Measurements from ENCODE around the gene MAMSTR. TPM values are rescaled to one million over a fixed set of nuclear protein-coding genes. Genes with fewer than 3 reads are reported as not detected.
A peak's percentile ranks its signal among the peaks of the same experiment; 100 is the strongest.

MAMSTR gene
- total RNA-seq, 1 donor from 2014 or later = 0.41 TPM

DNA sequence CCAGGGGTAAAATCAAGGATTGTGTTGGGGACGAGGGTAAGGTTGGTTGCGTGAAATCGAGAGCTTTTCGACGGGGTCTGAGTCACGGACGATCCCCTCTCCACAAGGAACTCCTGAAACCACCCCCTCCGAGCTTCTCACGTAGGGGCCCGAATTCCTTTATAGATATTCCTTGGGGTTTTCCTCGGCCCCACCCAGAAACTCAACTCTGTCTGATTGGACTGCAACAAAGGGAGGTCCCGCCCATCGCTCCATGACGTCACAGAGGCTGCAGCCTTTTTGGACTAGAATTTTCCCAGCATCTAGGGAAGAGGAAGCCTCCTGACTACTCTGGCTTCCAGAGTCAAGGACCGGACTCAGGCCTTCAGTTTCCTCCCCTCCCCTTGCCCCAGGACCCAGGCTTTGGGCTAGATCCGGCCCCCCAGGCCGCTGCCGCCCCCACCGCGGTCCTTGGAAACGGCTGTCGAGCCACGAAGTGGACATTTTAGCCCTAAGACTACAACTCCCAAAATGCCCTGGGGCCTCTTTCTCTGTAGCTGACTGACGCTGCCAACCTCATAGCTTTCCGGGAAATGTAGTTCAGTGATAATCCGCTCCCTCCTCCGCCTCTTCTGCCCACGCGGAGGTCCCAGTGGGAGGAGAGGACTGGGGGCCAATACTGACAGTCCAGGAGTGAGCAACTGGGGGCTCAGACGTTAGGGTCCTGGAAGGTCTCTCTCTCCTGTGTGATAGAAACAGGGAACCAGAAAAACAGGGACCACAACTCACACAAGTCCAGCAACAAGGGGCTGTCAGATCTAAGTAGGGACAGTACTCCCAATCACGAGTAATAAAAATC, 27.4 kb upstream of the MAMSTR start, which contains the start of gene IZUMO1:
Gene IZUMO1 (minus strand): TSS at position 172 of the 838 bp plus-strand sequence. CDS start 1,050 bp downstream, outside the sequence.
- FAIRE-seq (no peak), DNase-seq (ENCODE audit: low spot score in 2 of 2) (peak; percentile 81 to 82)

DNA sequence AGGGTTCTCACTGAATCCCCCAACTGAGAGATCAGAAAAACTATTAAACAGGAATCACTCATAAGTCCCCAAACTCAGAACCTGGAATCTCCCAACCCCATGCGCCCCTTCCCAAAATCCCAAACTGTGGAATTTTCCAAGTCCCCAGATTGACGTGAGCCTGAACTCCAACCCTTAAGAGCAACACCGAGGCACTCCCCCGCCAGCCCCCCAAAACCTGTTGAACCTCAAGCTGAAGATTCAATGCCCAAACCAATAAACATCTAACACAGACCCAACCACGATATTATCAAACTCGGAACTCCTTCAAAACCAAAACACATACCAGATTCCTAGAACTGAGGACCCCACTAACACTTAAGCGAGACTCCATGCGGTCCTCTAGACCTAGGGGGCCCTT, 26.6 kb upstream of the MAMSTR start:
- FAIRE-seq (no peak), DNase-seq (ENCODE audit: low spot score in 2 of 2) (no peak)

DNA sequence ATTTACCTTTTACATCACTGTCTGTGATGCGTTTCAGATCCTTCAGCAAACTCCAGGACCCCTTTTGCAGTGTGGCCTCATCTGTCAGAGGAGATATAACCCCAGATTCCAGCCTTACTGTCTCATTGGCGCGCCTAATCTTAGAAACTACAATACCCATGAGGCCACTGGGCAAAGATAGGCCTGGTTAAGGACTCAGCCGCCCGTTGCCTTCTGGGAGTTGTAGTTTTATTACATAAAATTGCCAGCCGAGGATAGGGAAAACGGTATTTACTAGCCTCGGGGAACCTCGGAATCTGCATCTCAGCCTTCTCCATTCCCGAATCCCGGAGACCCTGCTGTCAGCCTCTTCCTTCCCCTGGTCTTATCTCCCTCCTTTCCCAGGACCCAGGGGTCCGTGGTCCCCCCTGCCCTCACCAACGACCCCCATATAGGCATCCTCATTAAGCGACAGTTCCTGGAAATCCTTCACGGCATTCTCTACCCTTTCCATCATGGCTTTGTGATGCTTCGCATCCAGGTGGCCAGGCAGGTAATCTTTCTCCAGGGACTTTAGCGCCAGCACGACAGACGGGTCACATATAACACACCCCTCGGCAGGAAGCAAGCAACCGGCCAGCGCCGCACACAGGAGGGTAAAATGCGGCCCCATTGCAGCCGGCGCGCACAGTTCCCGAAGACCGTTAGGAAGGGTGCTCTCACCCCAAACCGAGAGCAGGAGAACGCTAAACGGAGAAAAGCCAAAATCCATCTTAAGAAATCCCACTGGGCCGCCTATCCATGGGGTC, 25.9 kb upstream of the MAMSTR start:
- no peak for FAIRE-seq
- peak; percentile 82 to 86 for DNase-seq (ENCODE audit: low spot score in 2 of 2)

DNA sequence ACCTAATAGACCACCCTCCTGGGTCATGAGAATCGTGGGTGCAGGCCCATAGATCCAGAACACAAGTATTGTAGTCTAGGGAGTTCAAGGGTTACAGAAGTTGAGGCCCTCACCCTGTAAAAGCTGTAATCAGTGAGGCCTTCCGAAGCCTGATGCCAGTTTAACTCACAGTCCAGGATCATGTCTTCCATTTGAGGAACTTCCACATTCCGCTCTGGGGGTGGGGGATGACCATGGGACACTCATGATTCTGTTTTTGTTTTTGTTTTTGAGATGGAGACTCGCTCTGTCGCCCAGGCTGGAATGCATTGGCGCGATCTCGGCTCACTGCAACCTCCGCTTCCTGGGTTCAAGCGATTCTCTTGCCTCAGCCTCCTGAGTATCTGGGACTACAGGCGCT, 22.6 kb upstream of the MAMSTR start:
- no peak for DNase-seq (ENCODE audit: low spot score in 2 of 2)
- no peak for FAIRE-seq

DNA sequence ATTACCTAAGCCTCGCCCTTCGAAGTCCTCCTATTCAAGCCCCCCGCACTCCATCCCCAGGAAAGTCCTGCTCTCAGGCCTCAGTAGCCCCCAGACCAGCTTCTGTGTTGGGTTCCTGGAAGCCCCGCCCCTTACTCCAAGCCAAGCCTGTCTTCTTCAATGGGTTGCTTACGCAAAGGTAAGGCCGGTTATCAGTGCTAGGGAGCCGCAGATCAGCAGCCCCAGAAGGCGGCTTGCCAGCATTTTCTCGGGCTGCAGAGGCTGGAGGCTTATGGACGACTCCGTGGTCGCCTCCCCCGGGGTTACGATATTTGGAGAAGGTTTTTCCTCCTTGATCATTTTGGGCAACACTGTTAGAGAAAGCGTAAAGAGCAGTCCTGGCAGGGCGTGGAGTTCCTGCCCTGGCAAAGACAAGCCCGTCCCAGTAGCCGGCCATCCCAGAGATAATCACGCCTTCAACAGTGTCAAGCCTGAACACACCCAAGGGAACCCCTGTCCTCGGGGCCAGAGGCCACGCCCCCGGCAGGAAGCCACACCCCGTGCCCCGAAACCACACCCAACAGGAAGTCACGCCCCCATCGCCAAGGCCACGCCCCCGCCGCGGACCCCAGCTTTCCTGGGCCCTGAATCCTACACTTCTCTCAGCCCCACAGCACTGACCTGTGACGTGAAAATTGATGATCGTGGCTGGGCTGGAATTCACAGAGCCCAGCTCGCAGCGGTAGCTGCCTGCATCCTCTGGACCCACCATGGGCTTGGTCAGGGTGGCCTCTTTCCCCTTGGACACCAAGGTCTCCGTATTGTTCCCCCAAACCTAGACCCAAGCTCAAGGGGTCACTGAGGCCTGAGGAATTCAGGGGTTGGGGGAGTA, 21.8 kb upstream of the MAMSTR start:
- no peak for FAIRE-seq
- DNase-seq (ENCODE audit: low spot score in 2 of 2) = peak in 1 of 2 donors; percentile 63

DNA sequence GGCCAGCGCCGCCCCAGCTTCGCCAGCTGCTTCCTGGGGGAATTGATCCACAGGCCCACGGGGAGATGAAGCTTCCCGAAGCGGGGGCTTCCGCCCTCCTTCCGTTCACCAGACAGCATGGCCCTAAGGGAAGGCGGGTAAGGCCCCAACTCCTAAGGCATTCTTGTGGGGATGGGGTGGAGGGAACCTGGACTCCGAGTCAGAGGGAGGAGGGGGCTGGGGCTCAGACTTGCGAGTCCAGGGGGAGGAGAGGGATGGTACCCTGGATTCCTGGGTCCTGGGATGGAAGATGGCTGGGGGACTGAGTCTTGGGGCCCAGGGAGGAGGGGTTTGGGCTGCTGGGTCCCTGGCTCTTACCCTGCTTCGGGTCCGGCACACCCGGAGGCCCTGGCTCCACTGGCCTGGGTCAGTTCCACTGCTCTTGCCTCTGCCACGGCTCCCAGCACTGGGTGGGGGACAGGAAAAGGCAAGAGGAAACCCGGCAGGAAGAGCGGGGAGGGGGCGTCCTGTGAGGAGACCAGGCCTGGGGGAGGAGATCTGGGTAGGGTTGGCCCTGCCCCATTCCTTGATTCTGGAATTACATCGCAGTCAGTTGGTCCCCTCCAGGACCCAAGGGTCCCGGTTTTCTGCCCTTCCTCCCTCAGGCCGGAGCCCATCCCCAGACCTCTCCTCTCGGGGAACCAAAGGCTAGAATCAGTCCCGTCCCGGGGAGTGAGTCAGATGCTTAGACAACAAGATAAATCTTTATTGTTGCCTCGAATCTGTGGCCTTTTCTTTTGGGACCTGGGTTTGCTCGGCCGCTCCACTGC, 20.8 kb upstream of the MAMSTR start, which contains the start of gene RASIP1:
Gene RASIP1 (minus strand): TSS at position 447 of the 809 bp plus-strand sequence. CDS start 328 bp downstream, at position 119.
- DNase-seq (ENCODE audit: low spot score in 2 of 2) = no peak
- no peak for FAIRE-seq

DNA sequence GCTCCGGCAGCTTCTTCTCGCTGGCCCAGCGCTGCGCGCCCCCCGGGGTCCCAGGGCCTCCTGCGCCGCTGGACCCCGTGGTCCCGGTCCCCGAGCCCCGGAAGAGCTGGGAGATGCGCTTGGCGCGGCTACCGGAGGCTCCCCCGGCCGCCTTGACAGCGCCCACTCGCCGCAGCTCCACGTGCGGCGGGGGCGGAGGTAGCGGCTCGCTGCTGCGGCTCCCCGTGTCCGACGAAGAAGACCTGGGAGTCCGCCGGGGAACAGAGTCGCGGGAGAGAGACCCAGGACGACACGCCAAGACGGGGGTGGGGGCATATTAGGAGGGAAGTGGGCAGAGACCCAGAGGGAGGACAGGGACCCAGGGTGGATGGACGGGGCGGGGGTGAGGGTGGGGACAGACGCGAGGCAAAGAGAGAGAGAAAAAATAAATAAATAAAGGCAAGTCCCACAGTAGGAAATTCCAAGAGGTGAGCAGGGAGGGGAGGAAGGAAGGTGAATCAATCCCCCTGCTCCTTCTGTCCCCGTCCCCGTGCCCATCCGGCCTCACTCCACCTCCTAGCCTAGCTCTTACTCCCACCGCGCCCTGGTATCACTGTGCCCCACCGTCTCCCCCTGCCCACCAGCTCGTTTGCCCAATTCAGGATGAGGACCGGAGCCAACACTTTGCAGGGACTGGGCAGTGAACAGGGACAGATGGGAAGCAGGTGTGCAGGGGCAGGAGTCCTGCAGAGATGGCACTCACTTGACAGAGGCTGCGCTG, 20.1 kb upstream of the MAMSTR start:
- DNase-seq (ENCODE audit: low spot score in 2 of 2) = no peak

DNA sequence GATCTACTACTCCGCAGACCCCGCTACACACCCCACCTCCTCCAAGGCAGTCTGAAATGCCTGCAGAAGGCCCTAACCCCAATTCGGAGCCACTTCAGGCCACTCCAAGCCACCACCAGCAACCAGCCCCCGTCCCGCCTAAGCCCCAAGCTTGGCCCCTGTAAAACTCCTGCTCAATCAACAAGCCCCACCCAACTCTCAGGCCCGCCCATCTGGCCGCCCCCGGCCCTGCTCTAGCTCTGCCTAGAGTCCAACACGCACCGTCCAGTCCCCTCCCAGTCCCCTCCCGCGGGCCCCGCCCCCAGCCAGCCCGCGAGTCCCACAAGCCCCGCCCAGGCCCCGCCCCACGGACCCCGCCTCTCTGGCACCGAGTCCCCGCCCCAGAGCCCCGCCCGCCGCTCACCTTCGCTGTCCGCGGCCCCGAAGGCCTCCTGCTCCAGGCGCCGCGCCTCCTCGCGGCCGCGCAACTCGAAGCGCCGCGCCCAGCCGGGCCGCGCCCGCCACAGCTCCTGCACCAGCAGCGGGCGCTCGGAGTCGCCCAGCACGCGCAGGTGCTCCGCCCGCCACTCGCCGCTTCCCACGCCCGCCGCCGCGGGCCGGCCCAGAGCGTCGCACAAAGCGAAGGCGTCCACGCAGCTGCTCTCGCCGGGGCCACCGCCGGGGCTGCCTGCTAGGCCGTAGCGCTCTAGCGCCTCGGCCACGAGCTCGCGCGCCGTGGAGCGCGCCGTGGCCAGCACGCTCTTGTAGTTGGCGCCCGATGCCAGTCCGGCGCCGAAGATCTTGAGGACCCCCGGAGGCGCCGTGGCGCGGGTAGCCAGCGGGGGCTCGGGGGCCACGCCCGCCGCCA, 19.3 kb upstream of the MAMSTR start:
- DNase-seq (ENCODE audit: low spot score in 2 of 2) (peak; percentile 91 to 96), FAIRE-seq (no peak)

More for the DNA sequence above, 20.1 kb upstream of the MAMSTR start:
- FAIRE-seq = no peak

DNA sequence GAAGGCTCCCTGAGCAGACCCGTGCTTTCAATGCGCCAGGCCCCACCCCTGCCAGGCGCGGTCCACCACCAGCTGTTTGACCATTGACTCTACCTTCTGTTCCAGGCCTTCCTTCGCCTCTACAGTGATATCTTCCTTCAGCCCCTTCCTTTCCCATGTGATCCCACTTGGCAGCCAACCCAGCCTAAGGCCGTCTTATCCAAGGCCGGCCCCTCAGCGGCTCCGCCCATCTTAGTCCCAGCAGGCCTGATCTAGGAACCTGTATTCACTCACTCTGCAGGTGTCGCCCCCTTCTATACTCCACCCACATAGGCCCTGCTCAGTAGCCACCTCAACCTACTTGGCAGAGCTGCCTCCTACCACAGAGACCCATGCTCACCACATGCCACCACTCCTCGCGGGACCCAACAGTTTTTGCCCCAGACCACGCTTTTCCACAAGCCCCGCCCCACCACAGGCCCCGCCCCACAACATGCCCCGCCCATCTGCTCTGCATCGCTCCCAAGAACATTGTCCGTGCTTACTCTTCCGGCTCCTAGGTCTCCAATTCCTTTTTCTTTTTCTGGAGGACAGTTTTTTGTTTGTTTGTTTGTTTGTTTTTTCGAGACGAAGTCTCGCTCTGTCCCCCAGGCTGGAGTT, 18.0 kb upstream of the MAMSTR start:
- FAIRE-seq (no peak), DNase-seq (ENCODE audit: low spot score in 2 of 2) (no peak)

DNA sequence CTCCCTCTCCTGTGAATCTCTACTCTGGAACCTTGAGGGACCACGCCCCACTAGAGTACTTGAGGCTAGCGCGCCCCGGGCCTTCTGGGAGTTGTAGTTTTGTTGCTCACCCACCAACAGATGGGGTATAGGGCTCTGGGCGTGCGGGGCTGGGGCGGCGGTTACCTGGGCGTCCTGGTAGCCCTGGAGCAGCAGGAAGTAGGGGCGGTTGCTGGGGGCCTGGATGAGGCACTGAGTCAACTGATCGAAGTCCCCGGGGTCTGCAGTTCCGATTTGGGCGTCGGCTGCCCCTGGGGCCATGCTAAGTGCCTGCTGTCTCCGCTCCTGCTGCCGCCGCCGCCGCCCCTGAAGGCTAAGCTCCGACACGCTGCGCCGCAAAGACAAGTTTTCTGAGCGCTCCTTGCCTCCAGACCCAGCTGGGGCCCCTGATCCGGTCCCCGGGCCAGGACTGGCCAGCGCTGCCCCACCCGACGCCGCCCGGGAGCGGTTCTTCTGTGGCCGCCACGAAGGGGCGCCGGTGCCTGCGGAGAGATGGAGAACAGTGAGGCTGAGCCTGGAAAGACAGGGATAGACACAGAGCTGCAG, 15.6 kb upstream of the MAMSTR start:
- FAIRE-seq (no peak), DNase-seq (ENCODE audit: low spot score in 2 of 2) (no peak)

DNA sequence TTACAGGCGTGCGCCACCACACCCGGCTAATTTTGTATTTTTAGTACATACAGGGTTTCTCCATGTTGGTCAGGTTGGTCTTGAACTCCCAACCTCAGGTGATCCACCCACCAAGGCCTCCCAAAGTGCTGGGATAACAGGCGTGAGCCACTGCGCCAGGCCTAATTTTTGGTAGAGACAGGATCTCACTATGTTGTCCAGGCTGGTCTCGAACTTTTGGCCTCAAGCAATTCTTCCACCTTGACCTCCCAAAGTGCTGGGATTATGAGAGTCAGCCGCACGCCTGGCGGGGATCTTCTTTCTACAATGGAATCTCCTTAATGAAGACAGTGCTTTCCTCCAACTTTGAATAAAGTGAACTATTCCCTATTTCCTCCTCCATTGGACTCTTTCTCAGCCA, 15.1 kb upstream of the MAMSTR start:
- DNase-seq (ENCODE audit: low spot score in 2 of 2) (no peak), FAIRE-seq (no peak)

DNA sequence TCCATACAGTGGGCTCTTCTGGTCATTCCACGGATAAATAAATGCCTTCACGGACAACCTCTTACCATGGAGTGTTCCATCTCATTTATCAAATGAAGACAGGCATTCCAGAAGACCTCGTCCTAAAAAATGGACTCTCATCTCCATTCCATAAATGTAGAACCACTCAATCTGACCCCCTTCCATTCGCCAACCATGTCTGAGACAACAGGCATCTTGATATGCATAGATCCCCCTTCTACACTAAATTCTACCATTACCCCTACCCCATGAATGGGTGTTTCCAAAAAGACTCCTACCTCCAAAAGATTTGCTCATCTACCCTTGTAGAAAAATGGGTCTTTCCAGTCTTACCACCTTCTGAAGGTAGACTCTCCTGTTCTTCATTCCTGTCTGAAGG, 11.9 kb upstream of the MAMSTR start:
- FAIRE-seq = no peak
- DNase-seq (ENCODE audit: low spot score in 2 of 2) = no peak

DNA sequence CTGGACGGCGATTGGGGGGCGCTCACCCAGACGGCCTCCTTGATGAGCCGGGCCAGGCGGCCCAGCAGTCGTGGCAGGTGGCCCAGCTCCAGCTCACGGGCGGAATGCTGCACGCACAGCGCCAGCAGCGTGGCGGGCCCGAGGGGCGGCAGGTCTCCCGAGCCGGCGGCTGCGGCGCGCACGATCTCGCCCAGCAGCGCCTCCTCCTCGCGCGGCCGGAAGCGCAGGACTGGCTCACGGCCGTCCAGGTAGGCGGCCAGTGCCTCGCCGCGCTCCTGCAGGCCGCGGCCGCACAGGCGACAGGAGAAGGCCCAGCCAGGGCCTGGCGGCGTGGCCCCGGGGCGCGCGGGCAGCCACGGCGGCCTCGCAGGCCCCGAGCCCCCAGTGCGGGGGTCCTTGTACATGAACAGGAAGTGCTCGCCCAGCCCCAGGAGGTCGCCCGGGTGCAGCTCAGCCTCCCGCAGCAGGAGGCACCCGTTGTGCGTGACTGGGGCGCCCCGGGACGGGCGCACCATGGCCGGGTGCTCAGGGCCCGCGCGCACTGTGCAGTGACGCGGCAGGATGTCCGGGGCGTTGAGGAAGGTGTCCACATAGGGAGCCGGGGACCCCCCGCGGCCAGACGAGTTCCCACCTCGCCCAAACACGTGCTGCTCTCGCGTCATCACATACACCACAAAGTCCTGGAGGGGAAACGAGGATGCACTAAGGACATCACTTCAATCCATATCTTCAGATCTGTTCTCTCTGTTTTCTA, 9.6 kb upstream of the MAMSTR start:
- FAIRE-seq (no peak), DNase-seq (ENCODE audit: low spot score in 2 of 2) (no peak)

DNA sequence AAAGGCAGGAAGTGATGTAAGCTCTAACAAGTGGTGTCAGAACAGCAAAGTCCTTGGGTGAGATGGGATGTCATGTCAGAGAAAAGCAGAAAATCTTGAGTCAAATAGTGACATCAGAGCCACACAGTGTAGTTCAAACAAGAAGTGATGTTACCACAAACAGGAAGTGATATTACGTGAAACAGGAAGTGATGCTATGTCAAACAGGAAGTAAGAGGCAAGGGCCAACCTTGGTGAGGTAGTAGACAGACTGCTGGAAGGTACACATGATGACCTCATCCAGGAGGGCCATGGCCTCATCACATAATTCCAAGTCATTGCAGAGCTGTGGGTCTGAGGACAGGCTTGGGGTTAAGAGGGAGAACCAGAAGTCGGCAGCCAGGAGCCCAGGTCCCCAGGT, 7.0 kb upstream of the MAMSTR start:
- FAIRE-seq (no peak), DNase-seq (ENCODE audit: low spot score in 2 of 2) (peak in 1 of 2 donors; percentile 37)

DNA sequence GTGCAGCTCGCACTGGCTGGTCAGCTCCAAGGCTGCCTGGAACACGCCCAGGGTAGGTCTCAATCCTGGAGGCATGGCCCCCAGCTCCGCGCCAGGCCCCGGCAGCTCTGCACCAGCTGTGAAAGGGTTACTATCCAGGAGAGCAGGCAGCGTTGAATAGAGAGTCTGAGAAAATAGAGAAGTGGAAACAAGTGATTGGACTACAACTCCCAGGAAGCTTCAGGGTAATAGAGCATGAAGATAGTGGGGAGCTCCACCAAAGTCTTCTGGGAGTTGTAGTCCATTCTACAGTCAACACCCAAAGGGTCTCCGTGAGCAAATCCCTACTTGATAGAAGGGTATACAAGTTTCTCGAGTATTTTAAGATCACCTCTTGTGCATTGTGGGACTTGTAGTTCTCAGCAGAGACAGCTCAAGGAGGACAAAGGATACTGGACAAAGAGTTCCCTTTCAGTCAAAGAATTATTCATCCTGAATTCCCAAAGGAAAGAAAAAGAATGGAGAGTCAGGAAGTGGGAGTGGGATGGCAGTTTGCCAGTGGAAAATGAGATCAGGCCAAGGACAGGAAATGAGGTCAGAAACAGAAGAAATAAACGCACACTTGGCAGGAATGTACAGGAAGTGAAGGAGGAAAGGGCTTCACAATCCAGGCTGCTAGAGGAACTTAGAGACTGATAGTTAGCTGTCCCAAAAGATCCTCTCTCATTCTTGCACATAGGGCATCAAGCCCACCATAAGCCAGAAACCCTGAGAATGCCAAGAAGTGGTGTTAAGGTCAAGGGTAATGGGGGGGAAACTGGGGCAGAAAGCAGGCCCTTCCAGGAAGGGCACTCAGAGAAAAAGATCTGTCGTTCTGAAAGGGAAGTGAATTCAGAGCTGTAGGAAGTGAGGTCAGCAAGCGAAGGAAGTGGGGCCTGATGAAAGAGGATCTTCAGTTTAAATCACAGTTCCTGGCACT, 5.5 kb upstream of the MAMSTR start:
- FAIRE-seq (no peak), DNase-seq (ENCODE audit: low spot score in 2 of 2) (peak; percentile 71 to 75)

Data from frontal cortex (tissue), 4 donors.